SK-N-SH treated with all-trans-retinoic acid at 6 μM for 48 hours (cell line): ENCODE results near the gene MOV10.

ENCODE experiments used
- POU6F1 ChIP-seq: fragments of 250-450 bp; sonication (Bioruptor Pico); IDR thresholded peaks from 2 replicates; pipeline ENCODE4 v1.8.0; 2021; ENCODE audit warnings: low read depth, mild to moderate bottlenecking, moderate library complexity, borderline replicate concordance
- SNAI2 ChIP-seq: fragments of 250-450 bp; sonication (Bioruptor Pico); IDR thresholded peaks from 2 replicates; pipeline ENCODE4 v1.5.0; 2020; ENCODE audit warnings: mild to moderate bottlenecking, moderate library complexity
- ZC3H10 ChIP-seq: fragments of 250-450 bp; sonication (Bioruptor Pico); IDR thresholded peaks from 2 replicates; pipeline ENCODE4 v1.5.1; 2021; ENCODE audit warnings: mild to moderate bottlenecking, moderate library complexity
- ZFP3 ChIP-seq: fragments of 250-450 bp; sonication (Bioruptor Pico); IDR thresholded peaks from 2 replicates; pipeline ENCODE4 v1.5.0; 2020; ENCODE audit warnings: mild to moderate bottlenecking, moderate library complexity
- ZFP30 ChIP-seq: fragments of 450-650 bp; formaldehyde crosslinking; IDR thresholded peaks from 2 replicates; pipeline ENCODE4 v1.5.0; 2022; ENCODE audit warnings: mild to moderate bottlenecking, moderate library complexity
- ZNF70 ChIP-seq: fragments of 450-650 bp; formaldehyde crosslinking; IDR thresholded peaks from 2 replicates; pipeline ENCODE4 v1.5.0; 2020; ENCODE audit warnings: mild to moderate bottlenecking, moderate library complexity
- TF ChIP-seq, protein P1 (sequence below): fragments of 250-450 bp; sonication (Bioruptor Pico); IDR thresholded peaks from 2 replicates; pipeline ENCODE4 v1.5.1; 2021; ENCODE audit warnings: mild to moderate bottlenecking, moderate library complexity
- TF ChIP-seq, protein P2 (sequence below): fragments of 250-450 bp; sonication (Bioruptor Pico); IDR thresholded peaks from 2 replicates; pipeline ENCODE4 v1.8.0; 2020; ENCODE audit warnings: mild to moderate bottlenecking, moderate library complexity, borderline replicate concordance

GRCh38 chr1:112629256-112629655, 45.2 kb upstream of the MOV10 start:
- no peak for TF ChIP-seq ZNF70
- TF ChIP-seq ZFP3 = no peak
- TF ChIP-seq ZFP30 (CRISPR knock-in tag) = no peak
- no peak for TF ChIP-seq SNAI2
- no peak for TF ChIP-seq ZC3H10
- no peak for TF ChIP-seq POU6F1 (CRISPR knock-in tag)
- TF ChIP-seq, protein P1, sequence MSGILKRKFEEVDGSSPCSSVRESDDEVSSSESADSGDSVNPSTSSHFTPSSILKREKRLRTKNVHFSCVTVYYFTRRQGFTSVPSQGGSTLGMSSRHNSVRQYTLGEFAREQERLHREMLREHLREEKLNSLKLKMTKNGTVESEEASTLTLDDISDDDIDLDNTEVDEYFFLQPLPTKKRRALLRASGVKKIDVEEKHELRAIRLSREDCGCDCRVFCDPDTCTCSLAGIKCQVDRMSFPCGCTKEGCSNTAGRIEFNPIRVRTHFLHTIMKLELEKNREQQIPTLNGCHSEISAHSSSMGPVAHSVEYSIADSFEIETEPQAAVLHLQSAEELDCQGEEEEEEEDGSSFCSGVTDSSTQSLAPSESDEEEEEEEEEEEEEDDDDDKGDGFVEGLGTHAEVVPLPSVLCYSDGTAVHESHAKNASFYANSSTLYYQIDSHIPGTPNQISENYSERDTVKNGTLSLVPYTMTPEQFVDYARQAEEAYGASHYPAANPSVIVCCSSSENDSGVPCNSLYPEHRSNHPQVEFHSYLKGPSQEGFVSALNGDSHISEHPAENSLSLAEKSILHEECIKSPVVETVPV (CRISPR knock-in tag) = no peak
- TF ChIP-seq, protein P2, sequence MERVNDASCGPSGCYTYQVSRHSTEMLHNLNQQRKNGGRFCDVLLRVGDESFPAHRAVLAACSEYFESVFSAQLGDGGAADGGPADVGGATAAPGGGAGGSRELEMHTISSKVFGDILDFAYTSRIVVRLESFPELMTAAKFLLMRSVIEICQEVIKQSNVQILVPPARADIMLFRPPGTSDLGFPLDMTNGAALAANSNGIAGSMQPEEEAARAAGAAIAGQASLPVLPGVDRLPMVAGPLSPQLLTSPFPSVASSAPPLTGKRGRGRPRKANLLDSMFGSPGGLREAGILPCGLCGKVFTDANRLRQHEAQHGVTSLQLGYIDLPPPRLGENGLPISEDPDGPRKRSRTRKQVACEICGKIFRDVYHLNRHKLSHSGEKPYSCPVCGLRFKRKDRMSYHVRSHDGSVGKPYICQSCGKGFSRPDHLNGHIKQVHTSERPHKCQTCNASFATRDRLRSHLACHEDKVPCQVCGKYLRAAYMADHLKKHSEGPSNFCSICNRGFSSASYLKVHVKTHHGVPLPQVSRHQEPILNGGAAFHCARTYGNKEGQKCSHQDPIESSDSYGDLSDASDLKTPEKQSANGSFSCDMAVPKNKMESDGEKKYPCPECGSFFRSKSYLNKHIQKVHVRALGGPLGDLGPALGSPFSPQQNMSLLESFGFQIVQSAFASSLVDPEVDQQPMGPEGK = no peak
